Activated naive CD8-positive, alpha-beta T cell (primary cell): ENCODE data around the gene DBN1.
"Not testable (repeated sequence)": the region's sequence is repeated elsewhere in the genome, so short reads cannot be mapped to it uniquely, and the experiment has no call there.

Experiments
- H3K27ac Mint-ChIP-seq: one replicate; pipeline ENCODE4 v1.8.0; 2021; ENCODE audit warnings: mixed read lengths
- H3K27me3 Mint-ChIP-seq: one replicate; pipeline ENCODE4 v1.8.0; 2021; ENCODE audit warnings: mixed read lengths
- H3K36me3 Mint-ChIP-seq: one replicate; pipeline ENCODE4 v1.8.0; 2021; ENCODE audit warnings: mixed read lengths
- H3K4me1 Mint-ChIP-seq: one replicate; pipeline ENCODE4 v1.8.0; 2021; ENCODE audit warnings: low read depth, mixed read lengths
- H3K4me3 Mint-ChIP-seq: one replicate; pipeline ENCODE4 v1.8.0; 2021; ENCODE audit warnings: mild to moderate bottlenecking, mixed read lengths
- H3K9me3 Mint-ChIP-seq: one replicate; pipeline ENCODE4 v1.8.0; 2021; ENCODE audit warnings: low read depth, mixed read lengths

The DBN1 gene

GRCh38 chr5:177417081-177417480 lies 56.4 kb downstream of the DBN1 start:
- not testable (repeated sequence) for H3K27ac Mint-ChIP-seq, H3K27me3 Mint-ChIP-seq, H3K9me3 Mint-ChIP-seq, H3K4me3 Mint-ChIP-seq, H3K36me3 Mint-ChIP-seq
- peaks cover 18% of the 10 kb centered on the region for H3K4me1 Mint-ChIP-seq

DNA sequence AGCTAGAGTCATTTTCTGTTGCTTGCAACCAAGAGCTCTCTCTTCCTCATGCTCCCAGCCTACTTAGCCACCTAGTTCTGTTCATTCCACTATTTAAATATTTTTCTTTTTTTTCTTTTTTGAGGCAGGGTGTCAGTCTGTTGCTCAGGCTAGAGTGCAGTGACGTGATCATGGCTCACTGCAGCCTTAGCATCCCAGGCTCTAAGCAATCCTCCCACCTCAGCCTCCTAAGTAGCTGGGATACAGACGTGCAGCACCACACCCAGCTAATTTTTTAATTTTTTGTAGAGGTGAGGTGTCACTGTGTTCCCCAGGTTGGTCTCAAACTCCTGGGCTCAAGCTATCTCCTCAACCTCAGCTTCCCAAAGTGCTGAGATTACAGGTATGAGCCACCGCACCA lies 59.0 kb downstream of the DBN1 start:
- Mint-ChIP-seq H3K9me3 (no peaks in the 10 kb centered on the region), H3K36me3 (no peaks in the 10 kb centered on the region), H3K4me3 (no peak overlapping the region), H3K4me1 (peaks cover 25% of the 10 kb centered on the region), H3K27ac (no peak overlapping the region), H3K27me3 (no peaks in the 10 kb centered on the region)

- no peak overlapping the region for H3K27ac Mint-ChIP-seq
- no peak overlapping the region for H3K4me3 Mint-ChIP-seq
- peaks cover 25% of the 10 kb centered on the region for H3K4me1 Mint-ChIP-seq
- H3K9me3 Mint-ChIP-seq, result no peaks in the 10 kb centered on the region
- no peaks in the 10 kb centered on the region for H3K27me3 Mint-ChIP-seq
- no peaks in the 10 kb centered on the region for H3K36me3 Mint-ChIP-seq
These were observed 60.7 kb downstream of the DBN1 start for GRCh38 chr5:177412603-177413233.

DNA sequence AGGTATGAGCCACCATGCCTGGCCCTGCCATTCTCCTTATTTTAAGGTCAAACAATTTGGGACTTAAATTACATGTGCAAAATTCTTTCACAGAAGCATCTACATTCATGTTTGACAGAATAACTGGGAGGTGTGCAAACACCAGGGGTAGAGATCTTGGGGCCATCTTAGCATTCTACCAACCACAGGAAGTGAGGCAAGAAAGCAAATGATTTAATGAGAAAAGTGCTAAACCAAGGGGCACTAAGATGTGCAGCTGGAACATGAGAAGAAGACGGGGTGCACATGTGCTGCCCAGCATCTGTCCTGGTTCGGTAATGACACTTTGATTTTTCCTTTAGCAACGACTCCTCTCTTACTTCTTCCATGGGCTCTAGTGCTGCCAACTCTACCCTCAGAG lies 62.9 kb downstream of the DBN1 start:
- no peaks in the 10 kb centered on the region for H3K36me3 Mint-ChIP-seq
- H3K27ac Mint-ChIP-seq, result no peak overlapping the region
- peaks cover 23% of the 10 kb centered on the region for H3K4me1 Mint-ChIP-seq
- no peaks in the 10 kb centered on the region for H3K27me3 Mint-ChIP-seq
- no peaks in the 10 kb centered on the region for H3K9me3 Mint-ChIP-seq
- no peak overlapping the region for H3K4me3 Mint-ChIP-seq

GRCh38 chr5:177409043-177409801 lies 64.2 kb downstream of the DBN1 start, which contains the start of gene F12:
Gene F12 (minus strand): TSS chr5:177409564. CDS start chr5:177409527, 37 bp downstream.
- no peak within 1 kb of the TSS for H3K27ac Mint-ChIP-seq
- H3K9me3 Mint-ChIP-seq, result no peaks in the 10 kb centered on the region

More at GRCh38 chr5:177409043-177409801, 64.2 kb downstream of the DBN1 start, which contains the start of gene F12:
- H3K4me3 Mint-ChIP-seq, result no peak within 1 kb of the TSS
- peaks cover 25% of the 10 kb centered on the region for H3K4me1 Mint-ChIP-seq
- H3K36me3 Mint-ChIP-seq, result no peaks in the 10 kb centered on the region
- H3K27me3 Mint-ChIP-seq, result no peaks in the 10 kb centered on the region
